Thoracic aorta (tissue), 2 donors: ENCODE results near the gene CD63. TPM values are rescaled to one million over a fixed set of nuclear protein-coding genes. Genes with fewer than 3 reads are reported as not detected.

Experiments
- ATAC-seq: fragments of 150-250 bp; one replicate; pipeline ENCODE4 v1.8.0; 2017; ENCODE audit warnings: low read depth; ENCODE audit not compliant: insufficient number of reproducible peaks, low FRiP score
- DNase-seq: peaks from one replicate; pipeline ENCODE4 v3.0.0-alpha.2; 2020; ENCODE audit warnings: low spot score
- H3K27ac ChIP-seq, 2 donors: fragments of 200-600 bp; sonication (generic); 1 replicate in 1 of 2; 2 replicates in 1 of 2; pipeline ENCODE4 v1.5.1; 2016; ENCODE audit warnings: mild to moderate bottlenecking in 2 of 2, moderate library complexity in 2 of 2
- H3K27me3 ChIP-seq: fragments of 200-600 bp; sonication (generic); replicated peaks from 2 replicates; pipeline ENCODE4 v1.6.0; 2016; ENCODE audit warnings: mild to moderate bottlenecking; ENCODE audit not compliant: insufficient read depth
- H3K36me3 ChIP-seq: fragments of 200-600 bp; sonication (generic); one replicate; pipeline ENCODE4 v1.5.1; 2016
- H3K4me1 ChIP-seq, 2 donors: fragments of 200-600 bp; sonication (generic); 1 replicate in 1 of 2; 2 replicates in 1 of 2; pipeline versions ENCODE4 v1.5.1 to v1.6.0; 2016; ENCODE audit warnings: low read depth in 2 of 2, mild to moderate bottlenecking in 1 of 2; ENCODE audit not compliant: control insufficient read depth in 1 of 2
- H3K4me3 ChIP-seq: fragments of 200-600 bp; sonication (generic); 2 replicates; pipeline ENCODE4 v1.5.1; 2016; ENCODE audit warnings: mild to moderate bottlenecking
- H3K9me3 ChIP-seq: fragments of 200-600 bp; sonication (generic); 2 replicates; pipeline ENCODE4 v1.5.1; 2016
- total RNA-seq, 2 donors: library from RNA; depleted of rRNA; stranded (reverse); fragments of >200 nt; gene quantifications; one replicate each; pipeline versions ENCODE4 v1.1.0 to v1.2.3, GENCODE V29; 2016
- TF ChIP-seq, protein P1 (sequence below): fragments of 200-600 bp; sonication (generic); IDR thresholded peaks from one replicate; pipeline ENCODE4 v1.5.1; 2019; ENCODE audit warnings: antibody characterized with exemption

Gene CD63
- total RNA-seq, 2 donors from 2014 or later: 615 to 776 TPM

DNA sequence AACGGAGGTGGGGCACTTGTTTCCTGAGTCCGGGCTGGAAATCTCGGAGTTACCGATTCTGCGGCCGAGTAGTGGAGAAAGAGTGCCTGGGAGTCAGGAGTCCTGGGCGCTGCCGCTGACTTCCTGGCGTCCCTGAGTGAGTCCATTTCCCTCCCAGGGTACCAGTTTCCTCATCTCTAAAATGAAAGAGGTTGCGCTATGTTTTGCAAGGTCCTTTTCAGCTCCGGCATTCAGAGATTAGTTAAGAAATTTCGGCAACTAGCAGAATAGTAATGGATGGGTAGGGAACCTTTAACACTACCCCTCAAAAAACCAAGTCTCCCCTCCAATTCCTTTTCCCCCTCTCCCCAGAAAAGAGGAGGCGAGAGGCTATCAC lies 12.2 kb downstream of the CD63 start:
- TF ChIP-seq, protein P1, sequence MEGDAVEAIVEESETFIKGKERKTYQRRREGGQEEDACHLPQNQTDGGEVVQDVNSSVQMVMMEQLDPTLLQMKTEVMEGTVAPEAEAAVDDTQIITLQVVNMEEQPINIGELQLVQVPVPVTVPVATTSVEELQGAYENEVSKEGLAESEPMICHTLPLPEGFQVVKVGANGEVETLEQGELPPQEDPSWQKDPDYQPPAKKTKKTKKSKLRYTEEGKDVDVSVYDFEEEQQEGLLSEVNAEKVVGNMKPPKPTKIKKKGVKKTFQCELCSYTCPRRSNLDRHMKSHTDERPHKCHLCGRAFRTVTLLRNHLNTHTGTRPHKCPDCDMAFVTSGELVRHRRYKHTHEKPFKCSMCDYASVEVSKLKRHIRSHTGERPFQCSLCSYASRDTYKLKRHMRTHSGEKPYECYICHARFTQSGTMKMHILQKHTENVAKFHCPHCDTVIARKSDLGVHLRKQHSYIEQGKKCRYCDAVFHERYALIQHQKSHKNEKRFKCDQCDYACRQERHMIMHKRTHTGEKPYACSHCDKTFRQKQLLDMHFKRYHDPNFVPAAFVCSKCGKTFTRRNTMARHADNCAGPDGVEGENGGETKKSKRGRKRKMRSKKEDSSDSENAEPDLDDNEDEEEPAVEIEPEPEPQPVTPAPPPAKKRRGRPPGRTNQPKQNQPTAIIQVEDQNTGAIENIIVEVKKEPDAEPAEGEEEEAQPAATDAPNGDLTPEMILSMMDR: no peak
- Histone ChIP-seq H3K9me3 (no peaks in the 10 kb centered on the region), H3K27me3 (no peaks in the 10 kb centered on the region), H3K4me3 (peak overlapping the region; percentile 78), H3K4me1 (peaks cover 68 to 84% of the 10 kb centered on the region in 2 donors), H3K36me3 (no peaks in the 10 kb centered on the region), H3K27ac (peak overlapping the region; percentile 92 to 95)
- DNase-seq (no peak), ATAC-seq (no peak)

DNA sequence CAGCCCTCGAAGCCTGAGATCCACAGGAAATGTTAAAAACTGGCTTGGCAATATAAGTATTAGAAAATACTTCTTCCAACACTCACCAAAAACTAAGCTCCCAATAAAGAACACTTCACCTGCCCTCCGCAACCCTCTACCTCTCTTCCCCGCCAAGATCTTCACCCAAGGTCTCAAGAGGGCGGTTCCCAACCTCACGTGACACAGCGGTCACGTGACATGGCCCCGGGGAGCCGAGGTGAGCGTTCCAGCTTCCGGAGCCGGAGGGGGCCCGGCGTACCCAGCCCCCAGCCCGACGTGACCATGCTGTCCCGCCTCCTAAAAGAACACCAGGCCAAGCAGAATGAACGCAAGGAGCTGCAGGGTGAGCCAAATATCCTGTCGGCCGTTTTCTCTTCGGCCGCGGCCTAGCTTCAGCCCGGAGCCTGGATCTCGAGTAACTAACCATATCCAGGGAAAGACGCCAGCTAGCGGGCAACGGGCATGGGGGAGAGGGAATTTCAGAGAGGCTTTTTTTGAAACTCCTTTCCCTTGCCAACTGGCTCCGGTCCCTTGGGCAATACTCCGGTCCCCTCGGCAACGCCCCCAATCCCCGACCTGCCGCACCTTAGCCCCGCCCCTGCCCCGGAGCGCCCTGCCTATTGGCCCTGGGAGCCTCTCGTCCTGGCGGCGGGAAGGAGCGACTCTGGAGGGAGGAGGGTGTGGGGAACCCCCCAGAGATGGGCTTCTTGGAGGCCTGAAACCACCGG lies 12.8 kb downstream of the CD63 start, which contains the start of gene BLOC1S1:
Gene BLOC1S1, plus strand, starts transcription at position 214 of the 749 bp plus-strand sequence. Its CDS starts 6 bp downstream, at position 220.
- Histone ChIP-seq H3K4me1 (peaks cover 67 to 85% of the 10 kb centered on the region in 2 donors), H3K4me3 (peak within 1 kb of the TSS; percentile 78), H3K27ac (peak within 1 kb of the TSS; percentile 92 to 95), H3K36me3 (no peaks in the 10 kb centered on the region), H3K27me3 (no peaks in the 10 kb centered on the region), H3K9me3 (no peaks in the 10 kb centered on the region)
- TF ChIP-seq, protein P1: no peak
- DNase-seq (peak; percentile 75), ATAC-seq (peak; percentile 48)

DNA sequence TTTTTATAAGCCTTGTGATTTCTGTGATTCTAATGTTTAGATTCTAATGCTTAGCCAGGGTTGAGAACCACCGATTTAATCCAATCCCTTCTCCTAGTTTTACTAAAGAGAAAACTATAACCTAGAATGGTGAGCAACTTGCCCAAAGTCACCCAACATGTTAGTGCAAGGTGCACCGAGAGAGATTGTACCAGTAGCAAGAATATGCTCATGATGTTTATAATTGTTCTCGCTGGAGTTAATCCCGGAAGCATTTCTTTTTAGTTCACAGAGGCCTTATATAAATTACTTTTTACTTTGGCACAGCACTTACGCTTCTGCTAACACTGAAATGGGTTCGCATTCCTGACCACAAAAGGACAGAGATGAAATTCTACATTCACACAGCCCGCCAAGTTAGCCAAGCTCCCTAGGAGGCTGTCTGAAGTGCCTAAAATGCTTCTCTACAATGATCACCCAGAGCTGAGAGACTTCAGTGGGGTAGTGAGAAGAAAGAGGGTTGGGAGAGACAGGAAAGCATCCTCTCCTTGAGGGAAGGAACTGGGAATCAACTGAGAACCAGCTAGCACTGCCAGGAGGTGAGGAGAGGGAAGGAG lies 13.5 kb downstream of the CD63 start:
- DNase-seq: no peak
- peaks cover 69 to 85% of the 10 kb centered on the region in 2 donors for H3K4me1 ChIP-seq
- TF ChIP-seq, protein P1: no peak
- no peaks in the 10 kb centered on the region for H3K9me3 ChIP-seq
- no peaks in the 10 kb centered on the region for H3K36me3 ChIP-seq
- no peaks in the 10 kb centered on the region for H3K27me3 ChIP-seq
- ATAC-seq: no peak
- H3K4me3 ChIP-seq: peak overlapping the region; percentile 78
- H3K27ac ChIP-seq: peak overlapping the region; percentile 92 to 95

DNA sequence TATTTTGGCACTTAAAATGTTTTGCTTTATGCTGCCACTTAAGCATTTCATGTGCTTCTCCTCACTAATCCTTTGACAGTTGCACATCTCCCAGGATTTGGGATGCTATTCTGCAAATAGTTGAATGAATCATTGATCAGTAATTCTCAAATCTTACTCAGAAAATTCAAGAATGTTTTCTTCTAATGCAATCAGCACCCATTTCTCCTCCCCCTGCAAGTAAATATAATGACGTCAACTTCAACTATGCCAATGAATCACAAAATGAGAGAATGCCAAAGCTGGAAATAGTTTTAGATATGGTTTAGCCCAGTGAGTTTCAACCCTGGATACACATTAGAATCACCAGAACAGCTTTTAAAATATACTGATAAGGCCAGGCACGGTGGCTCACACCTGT lies 15.1 kb downstream of the CD63 start:
- no peak for DNase-seq
- peak overlapping the region; percentile 90 to 92 for H3K27ac ChIP-seq
- H3K36me3 ChIP-seq: no peaks in the 10 kb centered on the region
- H3K4me1 ChIP-seq: peaks cover 63 to 86% of the 10 kb centered on the region in 2 donors
- H3K9me3 ChIP-seq: no peaks in the 10 kb centered on the region
- no peak for ATAC-seq
- H3K27me3 ChIP-seq: no peaks in the 10 kb centered on the region
- TF ChIP-seq, protein P1: no peak
- H3K4me3 ChIP-seq: no peak overlapping the region

DNA sequence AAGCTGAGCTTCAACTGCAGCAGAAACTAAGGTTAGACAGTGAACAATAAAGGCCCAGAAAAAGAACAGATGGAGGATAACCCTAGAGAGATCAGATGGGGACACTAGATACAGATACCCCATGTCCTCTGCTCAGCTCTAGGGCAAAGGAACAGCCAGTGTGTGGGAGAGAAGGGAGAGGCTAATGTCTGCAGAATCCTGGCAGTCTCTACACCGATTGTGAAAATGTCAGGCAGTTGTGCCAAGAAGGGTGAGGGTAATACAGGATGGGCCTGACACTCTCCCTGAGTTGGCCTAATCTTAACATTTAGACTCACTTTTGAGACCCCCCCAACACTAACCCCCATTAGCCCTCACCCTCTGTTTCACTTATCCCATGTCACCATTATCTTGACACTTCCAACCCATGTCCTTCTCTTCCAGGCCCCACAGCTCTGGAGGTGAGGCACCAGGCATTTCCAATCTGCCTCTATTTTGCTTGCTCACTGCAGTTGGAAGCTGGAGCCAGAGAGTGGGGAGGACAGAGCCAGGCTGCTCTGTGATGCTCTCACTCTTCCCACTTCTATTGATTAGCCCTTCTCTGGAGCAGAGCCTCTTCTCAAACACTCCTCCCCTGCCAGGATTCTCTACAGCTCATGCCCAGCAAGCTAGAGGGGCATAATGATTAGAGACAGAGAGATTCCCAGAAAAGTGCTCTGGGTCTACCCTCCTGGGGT lies 16.0 kb downstream of the CD63 start:
- no peaks in the 10 kb centered on the region for H3K27me3 ChIP-seq
- peak overlapping the region; percentile 53 for H3K4me3 ChIP-seq
- no peak for ATAC-seq
- peaks cover 59 to 85% of the 10 kb centered on the region in 2 donors for H3K4me1 ChIP-seq
- H3K27ac ChIP-seq: peak overlapping the region; percentile 90 to 92
- DNase-seq: no peak
- no peaks in the 10 kb centered on the region for H3K36me3 ChIP-seq
- TF ChIP-seq, protein P1: no peak
- H3K9me3 ChIP-seq: no peaks in the 10 kb centered on the region
